ENCODE data around the gene SNPH.

DNA sequence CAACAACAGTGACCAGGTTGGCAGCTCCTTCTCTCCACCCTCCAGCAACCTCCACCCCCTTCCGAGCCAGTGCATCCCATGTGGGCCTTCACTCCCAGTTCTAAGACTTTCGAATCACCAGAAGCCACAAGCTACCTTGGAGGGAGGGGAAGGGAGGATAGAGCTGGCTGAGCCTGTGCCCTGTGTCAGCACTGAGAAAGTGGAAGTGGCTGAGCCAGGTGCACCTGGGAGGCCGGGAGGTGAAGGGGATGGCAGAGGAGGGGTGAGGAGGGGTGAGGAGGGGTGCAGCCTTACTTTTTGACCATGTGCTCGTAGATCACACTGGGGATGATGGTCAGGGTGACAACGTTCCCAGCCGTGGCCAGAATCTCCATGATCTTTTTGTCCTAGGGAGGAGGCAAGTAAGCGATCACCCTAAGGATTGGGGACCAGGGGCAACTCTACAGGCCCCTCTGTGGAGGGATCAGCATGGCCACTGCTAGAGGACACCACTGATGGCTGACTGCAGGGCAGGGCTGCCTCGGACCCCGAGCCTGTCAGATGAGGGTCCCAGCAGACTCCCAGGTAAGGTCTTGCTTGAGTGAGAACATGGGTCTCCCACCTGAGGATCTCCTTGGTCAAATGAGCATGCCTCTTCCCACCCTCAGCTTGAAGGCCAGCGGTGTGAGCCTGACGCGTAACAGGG, 44.6 kb downstream of the SNPH start:
- TF ChIP-seq, protein P1, sequence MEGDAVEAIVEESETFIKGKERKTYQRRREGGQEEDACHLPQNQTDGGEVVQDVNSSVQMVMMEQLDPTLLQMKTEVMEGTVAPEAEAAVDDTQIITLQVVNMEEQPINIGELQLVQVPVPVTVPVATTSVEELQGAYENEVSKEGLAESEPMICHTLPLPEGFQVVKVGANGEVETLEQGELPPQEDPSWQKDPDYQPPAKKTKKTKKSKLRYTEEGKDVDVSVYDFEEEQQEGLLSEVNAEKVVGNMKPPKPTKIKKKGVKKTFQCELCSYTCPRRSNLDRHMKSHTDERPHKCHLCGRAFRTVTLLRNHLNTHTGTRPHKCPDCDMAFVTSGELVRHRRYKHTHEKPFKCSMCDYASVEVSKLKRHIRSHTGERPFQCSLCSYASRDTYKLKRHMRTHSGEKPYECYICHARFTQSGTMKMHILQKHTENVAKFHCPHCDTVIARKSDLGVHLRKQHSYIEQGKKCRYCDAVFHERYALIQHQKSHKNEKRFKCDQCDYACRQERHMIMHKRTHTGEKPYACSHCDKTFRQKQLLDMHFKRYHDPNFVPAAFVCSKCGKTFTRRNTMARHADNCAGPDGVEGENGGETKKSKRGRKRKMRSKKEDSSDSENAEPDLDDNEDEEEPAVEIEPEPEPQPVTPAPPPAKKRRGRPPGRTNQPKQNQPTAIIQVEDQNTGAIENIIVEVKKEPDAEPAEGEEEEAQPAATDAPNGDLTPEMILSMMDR (IDR thresholded peaks at IDR 0.05; ENCODE audit: low read length), result no peak
- no peak for TF ChIP-seq EZH2 (optimal IDR thresholded peaks at IDR 0.05; ENCODE audit: low read depth, low read length)
